ENCODE measurements around the gene RNF103. TPM values are rescaled to one million over a fixed set of nuclear protein-coding genes. Genes with fewer than 3 reads are reported as not detected.

RNF103 gene
- total RNA-seq, 6 experiments from 2014 or later, result 11.3 to 18.5 (median 13.1) TPM

DNA sequence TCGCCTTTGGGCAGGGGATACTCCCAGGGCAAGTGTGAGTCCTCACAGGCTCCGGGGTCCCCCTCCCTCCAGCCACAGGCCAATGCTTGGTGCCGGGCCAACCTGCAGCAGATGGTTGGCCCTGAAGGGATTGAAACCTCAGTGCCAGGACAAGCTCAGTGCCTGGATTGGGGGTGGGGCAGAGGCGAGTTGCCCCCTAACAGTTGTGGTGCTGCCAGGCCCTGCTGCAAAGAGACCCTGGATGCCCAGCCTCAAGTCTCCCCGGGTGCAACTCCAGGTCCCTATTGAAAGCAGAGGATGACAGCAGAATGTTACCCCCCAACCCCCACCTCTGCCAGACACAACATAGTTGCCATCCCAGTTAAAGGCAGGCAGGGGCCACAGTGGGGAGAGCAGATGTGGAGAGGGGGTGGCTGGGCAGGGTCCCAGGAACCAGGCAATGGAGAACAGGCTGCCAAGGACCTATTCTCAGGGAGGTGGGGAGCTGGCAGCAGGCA, 9.5 kb upstream of the RNF103 start:
- no peak overlapping the region for H3K27ac Mint-ChIP-seq
- H3K27me3 Mint-ChIP-seq (ENCODE audit: insufficient read depth), result peaks cover 12% of the 10 kb centered on the region
- no peaks in the 10 kb centered on the region for H3K9me3 Mint-ChIP-seq
- TF ChIP-seq, protein P1, sequence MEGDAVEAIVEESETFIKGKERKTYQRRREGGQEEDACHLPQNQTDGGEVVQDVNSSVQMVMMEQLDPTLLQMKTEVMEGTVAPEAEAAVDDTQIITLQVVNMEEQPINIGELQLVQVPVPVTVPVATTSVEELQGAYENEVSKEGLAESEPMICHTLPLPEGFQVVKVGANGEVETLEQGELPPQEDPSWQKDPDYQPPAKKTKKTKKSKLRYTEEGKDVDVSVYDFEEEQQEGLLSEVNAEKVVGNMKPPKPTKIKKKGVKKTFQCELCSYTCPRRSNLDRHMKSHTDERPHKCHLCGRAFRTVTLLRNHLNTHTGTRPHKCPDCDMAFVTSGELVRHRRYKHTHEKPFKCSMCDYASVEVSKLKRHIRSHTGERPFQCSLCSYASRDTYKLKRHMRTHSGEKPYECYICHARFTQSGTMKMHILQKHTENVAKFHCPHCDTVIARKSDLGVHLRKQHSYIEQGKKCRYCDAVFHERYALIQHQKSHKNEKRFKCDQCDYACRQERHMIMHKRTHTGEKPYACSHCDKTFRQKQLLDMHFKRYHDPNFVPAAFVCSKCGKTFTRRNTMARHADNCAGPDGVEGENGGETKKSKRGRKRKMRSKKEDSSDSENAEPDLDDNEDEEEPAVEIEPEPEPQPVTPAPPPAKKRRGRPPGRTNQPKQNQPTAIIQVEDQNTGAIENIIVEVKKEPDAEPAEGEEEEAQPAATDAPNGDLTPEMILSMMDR (IDR thresholded peaks at IDR 0.05), result no peak
- no peak overlapping the region for H3K4me3 Mint-ChIP-seq
- no peaks in the 10 kb centered on the region; the same call in 1 of the 2 replicates for H3K4me1 Mint-ChIP-seq (ENCODE audit: low read depth)
- no peak for DNase-seq
- H3K36me3 Mint-ChIP-seq (ENCODE audit: low read depth), result no peaks in the 10 kb centered on the region

DNA sequence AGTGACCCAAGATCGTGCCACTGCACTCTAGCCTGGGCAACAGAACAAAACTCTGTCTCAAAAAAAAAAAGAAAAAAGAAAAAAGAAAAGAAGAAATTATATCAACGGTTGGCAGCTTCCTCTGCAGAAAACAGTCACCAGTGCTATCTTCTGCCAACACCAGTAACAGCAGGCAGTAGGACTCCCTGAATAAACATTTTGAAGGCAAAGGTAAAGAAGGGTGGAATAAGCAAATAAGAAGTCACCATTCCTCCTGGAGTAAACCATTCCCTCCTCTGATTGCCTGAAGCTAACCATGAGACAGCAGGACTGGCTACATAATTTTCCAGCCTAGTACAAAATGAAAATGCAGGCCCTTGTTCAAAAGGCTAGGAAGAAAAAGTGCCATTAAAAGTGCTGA, 9.0 kb upstream of the RNF103 start:
- no peak for DNase-seq
- Mint-ChIP-seq H3K27me3 (ENCODE audit: insufficient read depth) (peaks cover 13% of the 10 kb centered on the region), H3K9me3 (no peaks in the 10 kb centered on the region), H3K4me3 (no peak overlapping the region), H3K36me3 (ENCODE audit: low read depth) (no peaks in the 10 kb centered on the region), H3K4me1 (ENCODE audit: low read depth) (no peaks in the 10 kb centered on the region; the same call in 1 of the 2 replicates), H3K27ac (no peak overlapping the region)
- TF ChIP-seq, protein P1 (IDR thresholded peaks at IDR 0.05), result no peak

DNA sequence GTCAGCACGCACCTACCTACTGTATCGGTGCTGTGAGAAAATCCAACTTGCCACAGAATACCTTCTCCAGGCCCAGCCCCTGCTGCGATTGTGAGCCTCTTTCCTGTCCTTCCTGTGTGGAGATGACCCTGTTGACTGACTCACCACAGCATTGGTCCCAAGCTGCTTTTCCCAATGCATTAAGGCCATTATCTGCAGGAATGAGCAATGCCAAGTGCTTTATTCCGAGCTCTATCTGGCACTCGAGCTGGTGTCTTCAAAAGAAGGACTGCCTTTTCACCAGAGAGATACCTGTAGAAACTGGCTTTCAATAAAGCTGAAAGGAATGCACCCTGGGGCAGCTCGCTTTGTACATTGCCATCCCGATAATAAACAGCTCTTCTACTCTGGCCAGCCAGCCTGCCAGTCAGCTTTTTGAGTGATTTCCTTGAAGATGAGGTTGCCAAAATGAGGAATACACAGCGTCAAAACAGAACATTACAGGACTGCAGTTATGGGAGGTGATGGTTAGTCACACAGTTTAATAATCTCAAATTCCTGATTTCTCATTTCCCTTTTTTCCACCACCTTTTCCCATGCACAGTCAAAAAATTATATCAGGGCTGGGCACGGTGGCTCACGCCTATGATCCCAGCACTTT, 8.3 kb upstream of the RNF103 start:
- H3K4me3 Mint-ChIP-seq, result no peak overlapping the region
- H3K27ac Mint-ChIP-seq, result no peak overlapping the region
- H3K36me3 Mint-ChIP-seq (ENCODE audit: low read depth), result no peaks in the 10 kb centered on the region
- TF ChIP-seq, protein P1 (IDR thresholded peaks at IDR 0.05), result no peak
- no peaks in the 10 kb centered on the region for H3K9me3 Mint-ChIP-seq
- no peaks in the 10 kb centered on the region; the same call in 1 of the 2 replicates for H3K4me1 Mint-ChIP-seq (ENCODE audit: low read depth)
- DNase-seq, result no peak
- peaks cover 16% of the 10 kb centered on the region for H3K27me3 Mint-ChIP-seq (ENCODE audit: insufficient read depth)

DNA sequence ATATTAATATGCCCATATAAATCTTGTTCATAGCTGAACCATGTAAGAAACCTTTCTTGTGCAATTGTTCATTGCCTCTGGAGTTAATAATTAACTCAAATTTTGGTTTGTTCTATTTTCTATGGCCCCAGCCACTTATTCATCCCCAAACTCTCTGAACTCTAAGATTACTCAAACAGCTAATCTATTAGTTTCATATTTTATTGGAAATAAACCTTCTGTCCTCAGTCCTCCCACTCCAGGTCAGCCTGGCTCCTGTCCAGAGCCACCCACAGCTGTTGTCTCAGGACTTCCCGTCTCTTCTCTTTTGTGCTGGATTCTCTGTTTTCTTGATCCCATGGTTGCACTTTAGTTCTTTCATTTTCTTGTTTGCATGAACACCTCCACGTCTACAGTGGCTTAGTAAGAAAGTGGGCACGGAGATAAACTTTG, 4.4 kb upstream of the RNF103 start:
- Mint-ChIP-seq H3K27ac (no peak overlapping the region), H3K4me1 (ENCODE audit: low read depth) (0 out of 2 replicates have a peak, but pooled peaks cover 4% of the 10 kb centered on the region), H3K9me3 (no peaks in the 10 kb centered on the region), H3K27me3 (ENCODE audit: insufficient read depth) (peaks cover 23% of the 10 kb centered on the region), H3K4me3 (no peak overlapping the region), H3K36me3 (ENCODE audit: low read depth) (no peaks in the 10 kb centered on the region)
- TF ChIP-seq, protein P1 (IDR thresholded peaks at IDR 0.05), result no peak
- DNase-seq, result no peak

DNA sequence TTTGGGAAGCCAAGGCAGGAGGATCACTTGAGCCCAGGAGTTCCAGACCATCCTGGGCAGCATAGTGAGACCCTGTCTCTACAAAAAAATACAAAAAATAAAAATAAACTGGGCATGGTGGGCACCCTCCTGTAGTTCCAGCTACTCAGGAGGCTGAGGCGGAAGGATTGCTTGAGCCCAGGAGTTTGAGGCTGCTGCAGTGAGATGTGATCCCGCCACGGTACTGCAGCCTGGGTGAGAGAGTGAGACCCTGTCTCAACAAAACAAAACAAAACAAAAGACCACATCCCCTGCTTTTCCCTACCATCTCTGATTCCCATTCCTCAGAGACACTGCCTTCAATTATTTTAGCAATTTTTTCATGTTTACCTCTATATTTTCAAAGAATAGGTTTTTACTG, 3.9 kb upstream of the RNF103 start:
- no peak overlapping the region for H3K4me3 Mint-ChIP-seq
- H3K27ac Mint-ChIP-seq, result no peak overlapping the region
- H3K27me3 Mint-ChIP-seq (ENCODE audit: insufficient read depth), result peaks cover 23% of the 10 kb centered on the region
- H3K9me3 Mint-ChIP-seq, result no peaks in the 10 kb centered on the region
- H3K36me3 Mint-ChIP-seq (ENCODE audit: low read depth), result no peaks in the 10 kb centered on the region
- DNase-seq, result no peak
- TF ChIP-seq, protein P1 (IDR thresholded peaks at IDR 0.05), result no peak
- H3K4me1 Mint-ChIP-seq (ENCODE audit: low read depth), result 0 out of 2 replicates have a peak, but pooled peaks cover 4% of the 10 kb centered on the region

Measured in HFFc6 (cell line).